Measurements from ENCODE around the gene CRNKL1. TPM values are rescaled to one million over a fixed set of nuclear protein-coding genes. Genes with fewer than 3 reads are reported as not detected.

The CRNKL1 gene
- polyA plus RNA-seq, 3 donors: 4.0 to 7.4 (median 5.9) TPM

GRCh38 chr20:20094410-20094809, 42.1 kb upstream of the CRNKL1 start:
- TF ChIP-seq CTCF (IDR thresholded peaks at IDR 0.05): no peak
- Histone ChIP-seq H3K4me1 (ENCODE audit: control insufficient read depth in 1 of 2, insufficient read depth in 2 of 2, low read length in 2 of 2) (no peaks in the 10 kb centered on the region), H3K9me3 (replicated peaks in 1 of 2; ENCODE audit: control insufficient read depth in 1 of 2, insufficient read depth in 1 of 2, low read length in 2 of 2) (no peaks in the 10 kb centered on the region), H3K4me2 (replicated peaks; ENCODE audit: extremely low read depth, low read length, poor library complexity, severe bottlenecking) (no peak overlapping the region), H3K27me3 (ENCODE audit: control insufficient read depth in 2 of 2, insufficient read depth in 2 of 2, low read length in 2 of 2) (no peaks in the 10 kb centered on the region), H4K20me1 (ENCODE audit: insufficient read depth, low read length) (no peaks in the 10 kb centered on the region), H3K27ac (ENCODE audit: low read depth in 1 of 2, low read length in 2 of 2) (no peak overlapping the region), H3K9ac (ENCODE audit: insufficient read depth, low read length, poor library complexity, severe bottlenecking) (no peak overlapping the region), H3K4me3 (replicated peaks in 1 of 3; ENCODE audit: low read depth in 2 of 3, low read length in 3 of 3) (no peak overlapping the region), H3K36me3 (replicated peaks in 1 of 2; ENCODE audit: control insufficient read depth in 1 of 2, insufficient read depth in 2 of 2, low read length in 2 of 2) (no peaks in the 10 kb centered on the region), H3K79me2 (ENCODE audit: insufficient read depth, low read length) (no peaks in the 10 kb centered on the region), H2AFZ (ENCODE audit: insufficient read depth, low read depth, low read length, poor library complexity, severe bottlenecking) (no peak overlapping the region)
- Mint-ChIP-seq H3K4me3 (no peak overlapping the region), H3K9me3 (peaks cover 0 to 3% (median 0%) of the 10 kb centered on the region in 7 donors), H3K4me1 (no peaks in the 10 kb centered on the region), H3K27me3 (ENCODE audit: low read depth in 3 of 3) (peaks cover 4 to 8% (median 6%) of the 10 kb centered on the region in 3 donors), H3K27ac (peak overlapping the region in 1 of 7 donors; percentile 76), H3K36me3 (no peaks in the 10 kb centered on the region)
- no peak for DNase-seq
- intact Hi-C loops (cut with micrococcal nuclease): no loop called here
- 92% methylated on average over 2 of the region's 6 CpGs for WGBS (ENCODE audit: insufficient coverage)

- intact Hi-C loops (cut with micrococcal nuclease): no loop called here
- Histone ChIP-seq H3K4me1 (ENCODE audit: control insufficient read depth in 1 of 2, insufficient read depth in 2 of 2, low read length in 2 of 2) (no peaks in the 10 kb centered on the region), H2AFZ (ENCODE audit: insufficient read depth, low read depth, low read length, poor library complexity, severe bottlenecking) (no peak overlapping the region), H3K27ac (ENCODE audit: low read depth in 1 of 2, low read length in 2 of 2) (no peak overlapping the region), H3K4me2 (replicated peaks; ENCODE audit: extremely low read depth, low read length, poor library complexity, severe bottlenecking) (no peak overlapping the region), H3K9me3 (replicated peaks in 1 of 2; ENCODE audit: control insufficient read depth in 1 of 2, insufficient read depth in 1 of 2, low read length in 2 of 2) (no peaks in the 10 kb centered on the region), H3K9ac (ENCODE audit: insufficient read depth, low read length, poor library complexity, severe bottlenecking) (no peak overlapping the region), H3K4me3 (replicated peaks in 1 of 3; ENCODE audit: low read depth in 2 of 3, low read length in 3 of 3) (no peak overlapping the region), H3K27me3 (ENCODE audit: control insufficient read depth in 2 of 2, insufficient read depth in 2 of 2, low read length in 2 of 2) (no peaks in the 10 kb centered on the region), H3K36me3 (replicated peaks in 1 of 2; ENCODE audit: control insufficient read depth in 1 of 2, insufficient read depth in 2 of 2, low read length in 2 of 2) (no peaks in the 10 kb centered on the region), H4K20me1 (ENCODE audit: insufficient read depth, low read length) (no peaks in the 10 kb centered on the region), H3K79me2 (ENCODE audit: insufficient read depth, low read length) (no peaks in the 10 kb centered on the region)
- no peaks in the 10 kb centered on the region for H3K36me3 Mint-ChIP-seq
- H3K4me3 Mint-ChIP-seq: no peak overlapping the region
- H3K9me3 Mint-ChIP-seq: peaks cover 0 to 2% (median 0%) of the 10 kb centered on the region in 7 donors
- H3K27ac Mint-ChIP-seq: peak overlapping the region in 1 of 7 donors; percentile 66
- peaks cover 1 to 8% (median 6%) of the 10 kb centered on the region in 3 donors for H3K27me3 Mint-ChIP-seq (ENCODE audit: low read depth in 3 of 3)
- TF ChIP-seq CTCF (IDR thresholded peaks at IDR 0.05): no peak
- no peaks in the 10 kb centered on the region for H3K4me1 Mint-ChIP-seq
- DNase-seq: no peak
- WGBS (ENCODE audit: insufficient coverage): 96% methylated on average over 3 of the region's 4 CpGs
Observed at GRCh38 chr20:20092827-20093226, 40.6 kb upstream of the CRNKL1 start.
